Right cardiac atrium (tissue), 5 donors: ENCODE results near the gene MRPL14. TPM values are rescaled to one million over a fixed set of nuclear protein-coding genes. Genes with fewer than 3 reads are reported as not detected.

ENCODE experiments used
- ATAC-seq, 2 donors: fragments of 200-7000 bp; cut with Tn5 transposase; one replicate each; pipeline versions ENCODE4 v1.8.0 to v1.9.1; 2020; ENCODE audit warnings: moderate library complexity in 2 of 2, mild to moderate bottlenecking in 1 of 2
- DNase-seq, 3 donors: peaks; one replicate each; pipeline ENCODE4 v3.0.0-alpha.2; 2020
- H3K27ac ChIP-seq: one replicate; pipeline ENCODE4 v1.5.1; 2013; ENCODE audit warnings: mild to moderate bottlenecking, low read length, control low read depth, moderate library complexity
- H3K27me3 ChIP-seq: one replicate; pipeline ENCODE4 v1.6.1; 2013; ENCODE audit not compliant: control insufficient read depth, insufficient read depth
- H3K4me1 ChIP-seq: one replicate; pipeline ENCODE4 v1.6.1; 2013; ENCODE audit warnings: low read length; ENCODE audit not compliant: control insufficient read depth, insufficient read depth
- H3K4me3 ChIP-seq: one replicate; pipeline ENCODE4 v1.5.1; 2013; ENCODE audit warnings: low read length, control low read depth
- H3K9me3 ChIP-seq: one replicate; pipeline ENCODE4 v1.6.1; 2013; ENCODE audit warnings: low read length; ENCODE audit not compliant: control insufficient read depth
- WGBS: extraction: QIAGEN DNeasy Blood & Tissue Kit; methylation state at CpG from one replicate; pipeline ENCODE4 v1.1.7; 2013; 5-methylcytosine and 5-hydroxymethylcytosine counted together
- intact Hi-C, 4 donors: fragments of 100-400 bp; cut with DNase I; formaldehyde crosslinking; loops; one replicate each; pipeline versions ENCODE4 v1.11.0 to v1.14.0; 2022 to 2023
- polyA plus RNA-seq: library from polyadenylated mRNA; stranded (reverse); fragments of 200-250 nt; gene quantifications from one replicate; pipeline ENCODE4 v1.2.3, GENCODE V29; 2013
- total RNA-seq, 4 donors: library from RNA; stranded (reverse); fragmentation: NEBNext Ultra II Directional; extraction: Animal tissue kit (Norgen Biotek cat#: 25700); gene quantifications; one replicate each; pipeline ENCODE4 v1.2.1, GENCODE V29; 2021
- donor health status: healthy with polysubstance abuse.
- donor health status: DM: no; HTN: yes; CAD: no.
- donor health status: DM: no; HTN: no; CAD: no.
- donor health status: DM: no; HTN: yes; CAD: no; lungs with severe emphysema.
- donor health status: DM: yes; HTN: yes; CAD: no.

The MRPL14 gene
- total and polyA plus RNA-seq, 5 donors = 31.0 to 44.7 (median 37.4) TPM

- H3K4me3 ChIP-seq = no peak overlapping the region
- no peak overlapping the region for H3K27ac ChIP-seq
- H3K27me3 ChIP-seq = no peaks in the 10 kb centered on the region
- DNase-seq (no peak), ATAC-seq (no peak)
- intact Hi-C loops = no loop called here
- no peaks in the 10 kb centered on the region for H3K9me3 ChIP-seq
- peaks cover 2% of the 10 kb centered on the region for H3K4me1 ChIP-seq
- WGBS = 81% methylated on average over 10 of the region's 10 CpGs
Measured at GRCh38 chr6:44135173-44135758, 8.0 kb upstream of the MRPL14 start.

GRCh38 chr6:44133981-44134711 lies 6.9 kb upstream of the MRPL14 start:
- ATAC-seq = peak in 1 of 2 donors; percentile 12
- Histone ChIP-seq H3K9me3 (no peaks in the 10 kb centered on the region), H3K4me3 (no peak overlapping the region), H3K4me1 (peaks cover 2% of the 10 kb centered on the region), H3K27ac (no peak overlapping the region), H3K27me3 (no peaks in the 10 kb centered on the region)
- DNase-seq = no peak
- intact Hi-C loops = loop anchor here in 1 of 4 donors (5.0 kb wide), 1 partner anchor 37 kb away; no protein-coding TSS in a partner anchor
- 88% methylated on average over 12 of the region's 12 CpGs for WGBS

- 36% methylated on average over 9 of the region's 9 CpGs for WGBS
- Histone ChIP-seq H3K9me3 (no peaks in the 10 kb centered on the region), H3K27me3 (no peaks in the 10 kb centered on the region), H3K4me3 (no peak overlapping the region), H3K27ac (no peak overlapping the region), H3K4me1 (peaks cover 4% of the 10 kb centered on the region)
- peak; percentile 43 to 74 (median 71) for DNase-seq
- peak; percentile 80 to 84 for ATAC-seq
- intact Hi-C loops = loop anchor here in 1 of 4 donors (5.0 kb wide), 1 partner anchor 36 kb away; no protein-coding TSS in a partner anchor
Measured at GRCh38 chr6:44133003-44133931, 6.0 kb upstream of the MRPL14 start.

GRCh38 chr6:44132476-44132875 lies 5.2 kb upstream of the MRPL14 start:
- H3K27ac ChIP-seq = no peak overlapping the region
- no peaks in the 10 kb centered on the region for H3K27me3 ChIP-seq
- H3K4me1 ChIP-seq = peaks cover 4% of the 10 kb centered on the region
- WGBS = 80% methylated on average over 4 of the region's 4 CpGs
- no peak for ATAC-seq
- intact Hi-C loops = loop anchor here in 1 of 4 donors (5.0 kb wide), 1 partner anchor 35 kb away; no protein-coding TSS in a partner anchor
- no peak overlapping the region for H3K4me3 ChIP-seq
- no peaks in the 10 kb centered on the region for H3K9me3 ChIP-seq
- DNase-seq = no peak

GRCh38 chr6:44131892-44132291 lies 4.6 kb upstream of the MRPL14 start:
- no peak overlapping the region for H3K27ac ChIP-seq
- H3K27me3 ChIP-seq = no peaks in the 10 kb centered on the region
- DNase-seq = no peak
- 85% methylated on average over 2 of the region's 2 CpGs for WGBS
- ATAC-seq = no peak
- H3K4me1 ChIP-seq = peaks cover 4% of the 10 kb centered on the region
- H3K4me3 ChIP-seq = no peak overlapping the region
- H3K9me3 ChIP-seq = no peaks in the 10 kb centered on the region
- intact Hi-C loops = loop anchor here in 1 of 4 donors (5.0 kb wide), 1 partner anchor 35 kb away; no protein-coding TSS in a partner anchor

- no peaks in the 10 kb centered on the region for H3K9me3 ChIP-seq
- H3K27ac ChIP-seq = no peak overlapping the region
- ATAC-seq (no peak), DNase-seq (no peak)
- H3K4me1 ChIP-seq = peaks cover 5% of the 10 kb centered on the region
- H3K27me3 ChIP-seq = no peaks in the 10 kb centered on the region
- no peak overlapping the region for H3K4me3 ChIP-seq
- intact Hi-C loops = loop anchor here in 1 of 4 donors (5.0 kb wide), 1 partner anchor 33 kb away; no protein-coding TSS in a partner anchor
- WGBS = 66% methylated on average over 2 of the region's 2 CpGs
Measured at GRCh38 chr6:44129841-44130322, 2.6 kb upstream of the MRPL14 start.

GRCh38 chr6:44128020-44128917 lies 1.0 kb upstream of the MRPL14 start:
- H3K27me3 ChIP-seq = no peaks in the 10 kb centered on the region
- 6% methylated on average over 49 of the region's 49 CpGs for WGBS
- peak overlapping the region; percentile 94 for H3K4me3 ChIP-seq
- intact Hi-C loops = no loop called here
- peak; percentile 44 to 83 (median 81) for DNase-seq
- peaks cover 8% of the 10 kb centered on the region for H3K4me1 ChIP-seq
- H3K27ac ChIP-seq = no peak overlapping the region
- H3K9me3 ChIP-seq = no peaks in the 10 kb centered on the region
- peak; percentile 61 to 69 for ATAC-seq

GRCh38 chr6:44126320-44127149 lies 717 bp downstream of the MRPL14 start:
- peak overlapping the region; percentile 94 for H3K4me3 ChIP-seq
- no peaks in the 10 kb centered on the region for H3K9me3 ChIP-seq
- peaks cover 12% of the 10 kb centered on the region for H3K4me1 ChIP-seq
- intact Hi-C loops = no loop called here
- no peaks in the 10 kb centered on the region for H3K27me3 ChIP-seq
- peak; percentile 50 to 79 (median 73) for DNase-seq
- peak overlapping the region; percentile 68 for H3K27ac ChIP-seq
- 2% methylated on average over 31 of the region's 31 CpGs for WGBS
- peak; percentile 40 to 67 for ATAC-seq

- no peak for ATAC-seq
- WGBS = 96% methylated on average over 2 of the region's 2 CpGs
- Histone ChIP-seq H3K27me3 (no peaks in the 10 kb centered on the region), H3K4me3 (no peak overlapping the region), H3K9me3 (no peaks in the 10 kb centered on the region), H3K27ac (no peak overlapping the region), H3K4me1 (peaks cover 18% of the 10 kb centered on the region)
- no peak for DNase-seq
- intact Hi-C loops = no loop called here
Measured at GRCh38 chr6:44123544-44123943, 3.7 kb downstream of the MRPL14 start.
